Gastrocnemius medialis (tissue), 4 donors: ENCODE measurements around the gene KCTD3. TPM values are rescaled to one million over a fixed set of nuclear protein-coding genes. Genes with fewer than 3 reads are reported as not detected.

Source experiments
- ATAC-seq, 2 donors: fragments of 150-250 bp; one replicate each; pipeline ENCODE4 v1.9.1; 2016
- DNase-seq, 2 donors: peaks; one replicate each; pipeline ENCODE4 v3.0.0-alpha.2; 2019
- H3K27ac ChIP-seq, 4 donors: fragments of 200-600 bp; sonication (generic); 1 replicate in 1 of 4; 2 replicates in 3 of 4; pipeline ENCODE4 v1.5.1; 2016 to 2018; ENCODE audit warnings: mild to moderate bottlenecking in 2 of 4, moderate library complexity in 1 of 4
- H3K27me3 ChIP-seq, 3 donors: fragments of 200-600 bp; sonication (generic) in 2 of 3; 1 replicate in 1 of 3; 2 replicates in 2 of 3; pipeline versions ENCODE4 v1.5.1 to v1.6.0; 2016 to 2019; ENCODE audit warnings: mild to moderate bottlenecking in 1 of 3, moderate library complexity in 1 of 3
- H3K36me3 ChIP-seq, 2 donors: fragments of 200-600 bp; sonication (generic) in 1 of 2; one replicate each; pipeline ENCODE4 v1.5.1; 2017 to 2018
- H3K4me1 ChIP-seq, 2 donors: fragments of 200-600 bp; sonication (generic) in 1 of 2; one replicate each; pipeline ENCODE4 v1.5.1; 2016 to 2017; ENCODE audit warnings: mild to moderate bottlenecking in 2 of 2
- H3K4me3 ChIP-seq, 4 donors: fragments of 200-600 bp; sonication (generic) in 3 of 4; 1 replicate in 1 of 4; 2 replicates in 3 of 4; pipeline ENCODE4 v1.5.1; 2016 to 2019; ENCODE audit warnings: mild to moderate bottlenecking in 2 of 4
- H3K9me3 ChIP-seq, 3 donors: fragments of 200-600 bp; sonication (generic) in 2 of 3; 1 replicate in 1 of 3; 2 replicates in 2 of 3; pipeline ENCODE4 v1.5.1; 2016 to 2019
- POLR2A ChIP-seq, 2 donors: fragments of 450-650 bp; IDR thresholded peaks; one replicate each; pipeline ENCODE4 v1.6.1; 2017; ENCODE audit warnings: antibody characterized with exemption in 2 of 2, mild to moderate bottlenecking in 2 of 2, moderate library complexity in 2 of 2
- in situ Hi-C, 4 donors: fragments of 200-750 bp; cut with MboI; loops; one replicate each; pipeline versions ENCODE4 v1.15.0 to v1.8.0; 2017; ENCODE audit warnings: low sequenced_read_pairs in 4 of 4
- intact Hi-C: fragments of 100-400 bp; cut with DNase I; formaldehyde crosslinking; loops from one replicate; pipeline ENCODE4 v1.15.1; 2023; ENCODE audit warnings: low total_unique reads
- total RNA-seq, 4 donors: library from RNA; depleted of rRNA; stranded (reverse); fragments of >200 nt; gene quantifications; one replicate each; pipeline versions ENCODE4 v1.1.0 to v1.2.3, GENCODE V29; 2016
- TF ChIP-seq, protein P1 (sequence below), 5 experiments: fragments of 450-650 bp in 3 of 5; fragments of 200-600 bp in 2 of 5; sonication (generic) in 2 of 5; IDR thresholded peaks in 4 of 5; conservative IDR thresholded peaks in 1 of 5; 1 replicate in 4 of 5; 2 replicates in 1 of 5; pipeline ENCODE4 v1.5.1; 2016 to 2019; ENCODE audit warnings: antibody characterized with exemption in 5 of 5, mild to moderate bottlenecking in 3 of 5, moderate library complexity in 3 of 5

The KCTD3 gene
- total RNA-seq, 4 donors from 2014 or later: 16.6 to 26.7 (median 20.7) TPM

DNA sequence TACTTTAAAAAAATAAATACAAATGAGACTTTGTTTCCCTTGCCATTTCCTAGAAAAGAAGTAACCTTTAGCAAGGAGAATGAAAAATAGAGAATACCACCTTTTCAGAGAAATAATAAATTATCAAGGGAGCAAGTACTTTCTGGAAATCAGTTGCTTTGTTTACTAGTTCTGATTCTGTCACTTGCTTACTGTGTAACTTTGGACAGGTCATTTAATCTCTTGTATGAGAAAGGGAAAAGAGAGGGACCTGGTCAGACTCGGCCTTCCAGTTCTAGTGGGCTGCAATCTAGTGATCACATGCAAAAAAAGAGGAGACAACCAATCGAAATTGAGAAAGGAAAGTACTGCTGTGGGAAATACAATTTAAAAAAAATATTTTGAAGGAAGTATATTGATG, 34.2 kb downstream of the KCTD3 start:
- in situ Hi-C loops: no loop called here
- Histone ChIP-seq H3K9me3 (no peaks in the 10 kb centered on the region), H3K4me3 (no peak overlapping the region), H3K27ac (no peak overlapping the region), H3K27me3 (no peaks in the 10 kb centered on the region), H3K36me3 (peaks cover 4 to 30% of the 10 kb centered on the region in 2 donors), H3K4me1 (no peaks in the 10 kb centered on the region)
- intact Hi-C loops: no loop called here
- ATAC-seq (no peak), DNase-seq (no peak)
- TF ChIP-seq, protein P1, sequence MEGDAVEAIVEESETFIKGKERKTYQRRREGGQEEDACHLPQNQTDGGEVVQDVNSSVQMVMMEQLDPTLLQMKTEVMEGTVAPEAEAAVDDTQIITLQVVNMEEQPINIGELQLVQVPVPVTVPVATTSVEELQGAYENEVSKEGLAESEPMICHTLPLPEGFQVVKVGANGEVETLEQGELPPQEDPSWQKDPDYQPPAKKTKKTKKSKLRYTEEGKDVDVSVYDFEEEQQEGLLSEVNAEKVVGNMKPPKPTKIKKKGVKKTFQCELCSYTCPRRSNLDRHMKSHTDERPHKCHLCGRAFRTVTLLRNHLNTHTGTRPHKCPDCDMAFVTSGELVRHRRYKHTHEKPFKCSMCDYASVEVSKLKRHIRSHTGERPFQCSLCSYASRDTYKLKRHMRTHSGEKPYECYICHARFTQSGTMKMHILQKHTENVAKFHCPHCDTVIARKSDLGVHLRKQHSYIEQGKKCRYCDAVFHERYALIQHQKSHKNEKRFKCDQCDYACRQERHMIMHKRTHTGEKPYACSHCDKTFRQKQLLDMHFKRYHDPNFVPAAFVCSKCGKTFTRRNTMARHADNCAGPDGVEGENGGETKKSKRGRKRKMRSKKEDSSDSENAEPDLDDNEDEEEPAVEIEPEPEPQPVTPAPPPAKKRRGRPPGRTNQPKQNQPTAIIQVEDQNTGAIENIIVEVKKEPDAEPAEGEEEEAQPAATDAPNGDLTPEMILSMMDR (IDR thresholded peaks at IDR 0.05 in 4 of 5, conservative IDR thresholded peaks at IDR 0.05 in 1 of 5): no peak

DNA sequence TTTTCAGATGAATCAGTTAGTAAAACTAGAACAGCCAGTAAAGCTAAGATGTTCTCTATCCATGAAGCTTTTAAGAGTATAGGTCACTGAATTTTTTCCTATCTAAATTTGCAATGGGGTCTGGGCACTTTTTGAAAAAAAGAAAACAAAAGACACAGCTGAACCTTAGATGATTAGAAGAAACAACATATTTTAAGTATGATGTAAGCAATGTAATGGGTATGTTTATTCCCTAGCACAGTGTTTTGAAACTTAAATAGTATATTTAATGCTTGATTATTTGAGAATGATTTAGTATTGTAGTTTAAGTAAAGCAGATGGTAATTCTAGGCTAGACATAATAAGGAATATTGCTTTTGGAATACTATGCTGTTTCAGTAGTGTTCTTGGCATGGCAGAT, 36.2 kb downstream of the KCTD3 start:
- Histone ChIP-seq H3K27ac (no peak overlapping the region), H3K9me3 (no peaks in the 10 kb centered on the region), H3K4me3 (no peak overlapping the region), H3K4me1 (no peaks in the 10 kb centered on the region), H3K27me3 (no peaks in the 10 kb centered on the region), H3K36me3 (peaks cover 4 to 24% of the 10 kb centered on the region in 2 donors)
- in situ Hi-C loops: no loop called here
- DNase-seq (no peak), ATAC-seq (no peak)
- intact Hi-C loops: no loop called here
- TF ChIP-seq POLR2A (IDR thresholded peaks at IDR 0.05): no peak
- TF ChIP-seq, protein P1 (IDR thresholded peaks at IDR 0.05 in 4 of 5, conservative IDR thresholded peaks at IDR 0.05 in 1 of 5): no peak

DNA sequence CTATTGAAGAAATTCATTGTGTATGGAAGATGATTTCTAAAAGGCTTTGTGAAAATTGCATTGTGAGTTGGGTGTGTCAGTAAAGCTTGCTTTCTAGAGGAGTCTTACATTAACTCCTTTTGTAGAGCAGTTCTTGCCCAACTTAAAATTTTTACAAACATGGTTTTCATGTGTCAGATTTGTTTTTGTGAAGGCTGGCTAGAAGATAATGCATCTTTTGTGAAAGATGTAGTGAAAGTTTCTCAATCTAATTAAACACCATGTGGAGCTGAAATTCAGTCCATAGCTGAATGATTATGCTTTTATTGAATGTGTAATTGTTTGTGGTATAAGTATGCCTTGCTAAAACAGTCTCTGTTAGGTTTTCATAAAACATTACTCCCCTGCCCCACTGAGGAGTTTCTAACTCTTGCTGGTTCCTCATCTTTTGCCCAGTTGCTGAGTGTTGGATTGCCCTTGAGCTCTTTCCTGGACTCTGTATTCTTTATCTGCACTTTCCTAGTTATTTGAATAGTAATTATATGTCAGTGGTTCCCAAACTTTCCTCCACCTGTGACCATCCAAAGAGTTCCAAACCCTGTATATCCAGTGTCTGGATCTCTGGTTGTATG, 38.0 kb downstream of the KCTD3 start:
- Histone ChIP-seq H3K4me1 (no peaks in the 10 kb centered on the region), H3K4me3 (no peak overlapping the region), H3K36me3 (peaks cover 4 to 36% of the 10 kb centered on the region in 2 donors), H3K27me3 (no peaks in the 10 kb centered on the region), H3K9me3 (no peaks in the 10 kb centered on the region), H3K27ac (no peak overlapping the region)
- DNase-seq (no peak), ATAC-seq (no peak)
- intact Hi-C loops: no loop called here
- TF ChIP-seq, protein P1 (IDR thresholded peaks at IDR 0.05 in 4 of 5, conservative IDR thresholded peaks at IDR 0.05 in 1 of 5): no peak
- no peak for TF ChIP-seq POLR2A (IDR thresholded peaks at IDR 0.05)
- in situ Hi-C loops: no loop called here

DNA sequence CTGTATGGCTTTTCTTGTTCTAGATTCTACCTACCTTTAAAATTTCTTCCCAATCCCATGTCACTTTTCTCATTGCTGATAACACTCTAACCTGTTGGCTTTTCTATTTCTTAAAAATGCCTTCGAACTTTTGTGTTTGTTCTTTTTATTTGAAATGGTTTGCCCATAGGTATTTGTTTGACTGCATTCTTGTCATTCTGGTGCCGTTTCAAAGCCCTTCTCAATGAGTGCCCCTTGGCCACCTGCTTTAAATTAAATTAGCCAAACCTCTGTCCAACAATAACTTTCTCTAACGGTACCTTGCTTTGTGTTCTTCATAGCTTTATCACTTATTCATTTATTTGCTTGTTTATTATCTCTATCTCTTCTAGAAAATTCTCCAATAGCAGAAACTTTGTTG, 38.9 kb downstream of the KCTD3 start:
- Histone ChIP-seq H3K4me3 (no peak overlapping the region), H3K27ac (no peak overlapping the region), H3K4me1 (no peaks in the 10 kb centered on the region), H3K27me3 (no peaks in the 10 kb centered on the region), H3K36me3 (peaks cover 4 to 40% of the 10 kb centered on the region in 2 donors), H3K9me3 (no peaks in the 10 kb centered on the region)
- no peak for DNase-seq
- in situ Hi-C loops: no loop called here
- no peak for TF ChIP-seq POLR2A (IDR thresholded peaks at IDR 0.05)
- TF ChIP-seq, protein P1 (IDR thresholded peaks at IDR 0.05 in 4 of 5, conservative IDR thresholded peaks at IDR 0.05 in 1 of 5): no peak
- intact Hi-C loops: no loop called here
- ATAC-seq: no peak
